Trophoblast cell (in vitro differentiated cells and primary cell): ENCODE data around the gene CDX1.
"Not testable (repeated sequence)": the region's sequence is repeated elsewhere in the genome, so short reads cannot be mapped to it uniquely, and the experiment has no call there.

Source experiments
- DNase-seq, 2 donors: peaks; one replicate each; pipeline ENCODE4 v3.0.0-alpha.2; 2016
- H2AFZ ChIP-seq: 2 replicates; pipeline ENCODE4 v1.6.1; 2013; ENCODE audit warnings: low read length, moderate library complexity, mild to moderate bottlenecking; ENCODE audit not compliant: insufficient read depth, poor library complexity
- H2AK5ac ChIP-seq: 2 replicates; pipeline ENCODE4 v1.6.1; 2013; ENCODE audit warnings: mild to moderate bottlenecking, low read length
- H2BK120ac ChIP-seq: 2 replicates; pipeline ENCODE4 v1.6.1; 2013; ENCODE audit warnings: low read length, mild to moderate bottlenecking, moderate library complexity; ENCODE audit not compliant: insufficient read depth, poor library complexity
- H2BK12ac ChIP-seq: 2 replicates; pipeline ENCODE4 v1.6.1; 2013; ENCODE audit warnings: mild to moderate bottlenecking, low read length, moderate library complexity
- H2BK5ac ChIP-seq: 2 replicates; pipeline ENCODE4 v1.6.1; 2013; ENCODE audit warnings: low read length, low read depth, moderate library complexity, mild to moderate bottlenecking; ENCODE audit not compliant: poor library complexity
- H3K14ac ChIP-seq: 2 replicates; pipeline ENCODE4 v1.6.1; 2013; ENCODE audit warnings: mild to moderate bottlenecking, low read length
- H3K18ac ChIP-seq: 2 replicates; pipeline ENCODE4 v1.6.1; 2013; ENCODE audit warnings: mild to moderate bottlenecking, low read length
- H3K23ac ChIP-seq: 2 replicates; pipeline ENCODE4 v1.6.1; 2013; ENCODE audit warnings: low read length
- H3K27ac ChIP-seq: 2 replicates; pipeline ENCODE4 v1.5.1; 2013; ENCODE audit warnings: low read depth, mild to moderate bottlenecking, inconsistent platforms, low read length, moderate library complexity
- H3K27me3 ChIP-seq: 2 replicates; pipeline ENCODE4 v1.6.1; 2013; ENCODE audit warnings: inconsistent platforms, mild to moderate bottlenecking, low read length, moderate library complexity; ENCODE audit not compliant: insufficient read depth
- H3K36me3 ChIP-seq, 2 experiments: 1 replicate in 1 of 2; 2 replicates in 1 of 2; pipeline ENCODE4 v1.6.1; 2013; ENCODE audit warnings: low read length in 2 of 2, mild to moderate bottlenecking in 2 of 2, moderate library complexity in 1 of 2; ENCODE audit not compliant: insufficient read depth in 2 of 2, control insufficient read depth in 1 of 2
- H3K4ac ChIP-seq: 2 replicates; pipeline ENCODE4 v1.6.1; 2013; ENCODE audit warnings: low read depth, mild to moderate bottlenecking, low read length, moderate library complexity
- H3K4me1 ChIP-seq, 2 experiments: 1 replicate in 1 of 2; 2 replicates in 1 of 2; pipeline ENCODE4 v1.6.1; 2013; ENCODE audit warnings: low read length in 2 of 2, mild to moderate bottlenecking in 2 of 2, moderate library complexity in 1 of 2; ENCODE audit not compliant: insufficient read depth in 2 of 2, control insufficient read depth in 1 of 2
- H3K4me2 ChIP-seq: 2 replicates; pipeline ENCODE4 v1.6.1; 2013; ENCODE audit warnings: inconsistent platforms, mild to moderate bottlenecking, low read length, moderate library complexity
- H3K4me3 ChIP-seq: 2 replicates; pipeline ENCODE4 v1.5.1; 2013; ENCODE audit warnings: mild to moderate bottlenecking, low read depth, low read length, inconsistent platforms
- H3K79me1 ChIP-seq: one replicate; pipeline ENCODE4 v1.6.1; 2013; ENCODE audit warnings: low read length
- H3K79me2 ChIP-seq: 2 replicates; pipeline ENCODE4 v1.6.1; 2013; ENCODE audit warnings: low read length, mild to moderate bottlenecking; ENCODE audit not compliant: control insufficient read depth, insufficient read depth, poor library complexity
- H3K9ac ChIP-seq: 2 replicates; pipeline ENCODE4 v1.6.1; 2013; ENCODE audit warnings: mild to moderate bottlenecking, low read length
- H3K9me3 ChIP-seq: 2 replicates; pipeline ENCODE4 v1.6.1; 2013; ENCODE audit warnings: low read depth, mild to moderate bottlenecking, control low read depth, inconsistent platforms, low read length; ENCODE audit not compliant: insufficient read depth
- H4K12ac ChIP-seq: 2 replicates; pipeline ENCODE4 v1.6.1; 2013; ENCODE audit warnings: low read depth, mild to moderate bottlenecking, low read length, moderate library complexity
- H4K8ac ChIP-seq: 2 replicates; pipeline ENCODE4 v1.6.1; 2013; ENCODE audit warnings: low read depth, mild to moderate bottlenecking, low read length, moderate library complexity
- H4K91ac ChIP-seq: one replicate; pipeline ENCODE4 v1.6.1; 2013; ENCODE audit warnings: low read depth, mild to moderate bottlenecking, low read length, moderate library complexity
- WGBS: extraction: QIAGEN DNeasy Blood & Tissue Kit; methylation state at CpG from one replicate; pipeline ENCODE4 v1.1.7; 2013; ENCODE audit warnings: missing lambda C conversion rate; ENCODE audit not compliant: insufficient read length, insufficient coverage; ENCODE audit errors: extremely low coverage; 5-methylcytosine and 5-hydroxymethylcytosine counted together

Gene CDX1

GRCh38 chr5:150233706-150234105 lies 67.1 kb downstream of the CDX1 start:
- not testable (repeated sequence) for H2BK5ac ChIP-seq, H3K9me3 ChIP-seq, H3K79me1 ChIP-seq, H3K23ac ChIP-seq, H3K36me3 ChIP-seq, H3K4me3 ChIP-seq, H4K91ac ChIP-seq, H3K4me1 ChIP-seq, H2BK120ac ChIP-seq, H3K9ac ChIP-seq, H2BK12ac ChIP-seq, DNase-seq, H3K4ac ChIP-seq, H3K14ac ChIP-seq, H3K27ac ChIP-seq, H3K27me3 ChIP-seq, H4K12ac ChIP-seq, H4K8ac ChIP-seq, H3K79me2 ChIP-seq, H3K4me2 ChIP-seq, H2AFZ ChIP-seq, H2AK5ac ChIP-seq, H3K18ac ChIP-seq
- WGBS: no CpG with 5 or more reads among the region's 5 CpGs
